ENCODE results near the gene MAP3K1. TPM values are rescaled to one million over a fixed set of nuclear protein-coding genes. Genes with fewer than 3 reads are reported as not detected.

MAP3K1 gene
- total and polyA plus RNA-seq, 4 donors, result 2.4 to 15.4 (median 6.7) TPM

DNA sequence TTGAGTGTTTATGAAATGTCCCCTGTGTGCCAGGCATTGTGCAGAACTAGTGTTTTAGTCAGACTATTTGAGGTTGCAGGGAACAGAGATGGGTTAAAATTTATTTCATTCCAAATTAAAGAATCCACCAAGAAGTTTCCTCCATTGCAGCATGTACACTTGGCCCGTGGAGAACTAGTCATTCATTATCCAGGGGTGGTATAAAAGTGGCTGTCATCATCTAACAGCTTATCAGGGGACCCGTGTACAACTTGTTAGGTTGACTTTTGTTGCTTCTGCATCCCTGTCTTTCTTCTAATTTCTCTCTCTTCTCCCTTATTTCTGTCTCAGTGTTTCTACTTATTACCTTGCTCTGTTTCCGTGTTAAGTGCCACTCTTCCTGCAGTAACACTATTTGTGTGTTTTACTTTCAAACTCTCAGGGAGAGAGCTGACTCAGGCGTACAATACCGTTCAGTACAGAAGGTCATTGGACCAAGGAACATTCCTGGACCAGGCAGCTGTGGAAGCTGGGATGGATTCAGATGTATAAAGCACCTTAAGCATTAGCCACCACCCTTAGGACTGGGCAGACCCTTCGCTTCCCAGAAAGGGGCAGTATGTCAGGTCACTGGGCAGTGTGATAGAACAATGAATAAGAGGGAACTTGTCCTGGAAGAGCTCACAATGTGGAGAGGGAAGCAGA is 36.1 kb downstream of the MAP3K1 start (continued):
- TF ChIP-seq, protein P1, sequence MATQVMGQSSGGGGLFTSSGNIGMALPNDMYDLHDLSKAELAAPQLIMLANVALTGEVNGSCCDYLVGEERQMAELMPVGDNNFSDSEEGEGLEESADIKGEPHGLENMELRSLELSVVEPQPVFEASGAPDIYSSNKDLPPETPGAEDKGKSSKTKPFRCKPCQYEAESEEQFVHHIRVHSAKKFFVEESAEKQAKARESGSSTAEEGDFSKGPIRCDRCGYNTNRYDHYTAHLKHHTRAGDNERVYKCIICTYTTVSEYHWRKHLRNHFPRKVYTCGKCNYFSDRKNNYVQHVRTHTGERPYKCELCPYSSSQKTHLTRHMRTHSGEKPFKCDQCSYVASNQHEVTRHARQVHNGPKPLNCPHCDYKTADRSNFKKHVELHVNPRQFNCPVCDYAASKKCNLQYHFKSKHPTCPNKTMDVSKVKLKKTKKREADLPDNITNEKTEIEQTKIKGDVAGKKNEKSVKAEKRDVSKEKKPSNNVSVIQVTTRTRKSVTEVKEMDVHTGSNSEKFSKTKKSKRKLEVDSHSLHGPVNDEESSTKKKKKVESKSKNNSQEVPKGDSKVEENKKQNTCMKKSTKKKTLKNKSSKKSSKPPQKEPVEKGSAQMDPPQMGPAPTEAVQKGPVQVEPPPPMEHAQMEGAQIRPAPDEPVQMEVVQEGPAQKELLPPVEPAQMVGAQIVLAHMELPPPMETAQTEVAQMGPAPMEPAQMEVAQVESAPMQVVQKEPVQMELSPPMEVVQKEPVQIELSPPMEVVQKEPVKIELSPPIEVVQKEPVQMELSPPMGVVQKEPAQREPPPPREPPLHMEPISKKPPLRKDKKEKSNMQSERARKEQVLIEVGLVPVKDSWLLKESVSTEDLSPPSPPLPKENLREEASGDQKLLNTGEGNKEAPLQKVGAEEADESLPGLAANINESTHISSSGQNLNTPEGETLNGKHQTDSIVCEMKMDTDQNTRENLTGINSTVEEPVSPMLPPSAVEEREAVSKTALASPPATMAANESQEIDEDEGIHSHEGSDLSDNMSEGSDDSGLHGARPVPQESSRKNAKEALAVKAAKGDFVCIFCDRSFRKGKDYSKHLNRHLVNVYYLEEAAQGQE (IDR thresholded peaks at IDR 0.05), result no peak
- no peak for TF ChIP-seq TAF1 (conservative IDR thresholded peaks at IDR 0.05)
- no peak for TF ChIP-seq EGR1 (IDR thresholded peaks at IDR 0.05; ENCODE audit: low read depth in 2 of 2)
- TF ChIP-seq HNF4A (conservative IDR thresholded peaks at IDR 0.05), result peak in 1 of 2 donors; percentile 36

GRCh38 chr5:56852228-56853000 is 37.1 kb downstream of the MAP3K1 start:
- 70% methylated on average over 3 of the region's 3 CpGs for WGBS
- Histone ChIP-seq H3K36me3 (ENCODE audit: control insufficient read depth in 4 of 4, insufficient read depth in 3 of 4, low read depth in 1 of 4, low read length in 3 of 4) (no peaks in the 10 kb centered on the region), H3K27me3 (ENCODE audit: control insufficient read depth in 4 of 4, insufficient read depth in 4 of 4, low read length in 3 of 4) (no peaks in the 10 kb centered on the region), H3K4me3 (ENCODE audit: low read depth in 1 of 3, low read length in 3 of 3) (no peak overlapping the region), H3K4me1 (ENCODE audit: control insufficient read depth in 4 of 4, insufficient read depth in 4 of 4, low read length in 3 of 4) (peaks cover 10 to 32% (median 17%) of the 10 kb centered on the region in 4 donors), H3K9me3 (ENCODE audit: control insufficient read depth in 4 of 4, low read length in 3 of 4) (no peaks in the 10 kb centered on the region), H3K27ac (ENCODE audit: low read depth in 1 of 2, low read length in 2 of 2) (peak overlapping the region in 1 of 2 donors; percentile 56), H3K9ac (ENCODE audit: low read depth in 1 of 2, low read length in 2 of 2) (no peak overlapping the region)
- no peak for DNase-seq (ENCODE audit: low spot score)
- no peak for TF ChIP-seq FOXA1 (IDR thresholded peaks at IDR 0.05)
- no peak for TF ChIP-seq HNF4G (IDR thresholded peaks at IDR 0.05)
- TF ChIP-seq, protein P2, sequence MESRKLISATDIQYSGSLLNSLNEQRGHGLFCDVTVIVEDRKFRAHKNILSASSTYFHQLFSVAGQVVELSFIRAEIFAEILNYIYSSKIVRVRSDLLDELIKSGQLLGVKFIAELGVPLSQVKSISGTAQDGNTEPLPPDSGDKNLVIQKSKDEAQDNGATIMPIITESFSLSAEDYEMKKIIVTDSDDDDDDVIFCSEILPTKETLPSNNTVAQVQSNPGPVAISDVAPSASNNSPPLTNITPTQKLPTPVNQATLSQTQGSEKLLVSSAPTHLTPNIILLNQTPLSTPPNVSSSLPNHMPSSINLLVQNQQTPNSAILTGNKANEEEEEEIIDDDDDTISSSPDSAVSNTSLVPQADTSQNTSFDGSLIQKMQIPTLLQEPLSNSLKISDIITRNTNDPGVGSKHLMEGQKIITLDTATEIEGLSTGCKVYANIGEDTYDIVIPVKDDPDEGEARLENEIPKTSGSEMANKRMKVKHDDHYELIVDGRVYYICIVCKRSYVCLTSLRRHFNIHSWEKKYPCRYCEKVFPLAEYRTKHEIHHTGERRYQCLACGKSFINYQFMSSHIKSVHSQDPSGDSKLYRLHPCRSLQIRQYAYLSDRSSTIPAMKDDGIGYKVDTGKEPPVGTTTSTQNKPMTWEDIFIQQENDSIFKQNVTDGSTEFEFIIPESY (IDR thresholded peaks at IDR 0.05), result no peak

- 88% methylated on average over 4 of the region's 4 CpGs for WGBS
- H3K36me3 ChIP-seq (ENCODE audit: control insufficient read depth in 4 of 4, insufficient read depth in 3 of 4, low read depth in 1 of 4, low read length in 3 of 4), result no peaks in the 10 kb centered on the region
- no peak overlapping the region for H3K4me3 ChIP-seq (ENCODE audit: low read depth in 1 of 3, low read length in 3 of 3)
- no peaks in the 10 kb centered on the region for H3K9me3 ChIP-seq (ENCODE audit: control insufficient read depth in 4 of 4, low read length in 3 of 4)
- no peaks in the 10 kb centered on the region for H3K27me3 ChIP-seq (ENCODE audit: control insufficient read depth in 4 of 4, insufficient read depth in 4 of 4, low read length in 3 of 4)
- H3K27ac ChIP-seq (ENCODE audit: low read depth in 1 of 2, low read length in 2 of 2), result no peak overlapping the region
- H3K9ac ChIP-seq (ENCODE audit: low read depth in 1 of 2, low read length in 2 of 2), result no peak overlapping the region
- peaks cover 8 to 44% (median 22%) of the 10 kb centered on the region in 4 donors for H3K4me1 ChIP-seq (ENCODE audit: control insufficient read depth in 4 of 4, insufficient read depth in 4 of 4, low read length in 3 of 4)
- DNase-seq (ENCODE audit: low spot score), result no peak
- TF ChIP-seq TAF1 (conservative IDR thresholded peaks at IDR 0.05) (no peak), SP1 (IDR thresholded peaks at IDR 0.05) (no peak), HNF4G (IDR thresholded peaks at IDR 0.05) (no peak), NR2F2 (IDR thresholded peaks at IDR 0.05) (no peak), HNF4A (conservative IDR thresholded peaks at IDR 0.05) (no peak), ATF3 (IDR thresholded peaks at IDR 0.05) (no peak), EGR1 (IDR thresholded peaks at IDR 0.05; ENCODE audit: low read depth in 2 of 2) (no peak), JUND (IDR thresholded peaks at IDR 0.05) (no peak), RXRA (IDR thresholded peaks at IDR 0.05) (no peak), FOXA2 (IDR thresholded peaks at IDR 0.05) (no peak), RAD21 (IDR thresholded peaks at IDR 0.05) (no peak)
- TF ChIP-seq, protein P3, sequence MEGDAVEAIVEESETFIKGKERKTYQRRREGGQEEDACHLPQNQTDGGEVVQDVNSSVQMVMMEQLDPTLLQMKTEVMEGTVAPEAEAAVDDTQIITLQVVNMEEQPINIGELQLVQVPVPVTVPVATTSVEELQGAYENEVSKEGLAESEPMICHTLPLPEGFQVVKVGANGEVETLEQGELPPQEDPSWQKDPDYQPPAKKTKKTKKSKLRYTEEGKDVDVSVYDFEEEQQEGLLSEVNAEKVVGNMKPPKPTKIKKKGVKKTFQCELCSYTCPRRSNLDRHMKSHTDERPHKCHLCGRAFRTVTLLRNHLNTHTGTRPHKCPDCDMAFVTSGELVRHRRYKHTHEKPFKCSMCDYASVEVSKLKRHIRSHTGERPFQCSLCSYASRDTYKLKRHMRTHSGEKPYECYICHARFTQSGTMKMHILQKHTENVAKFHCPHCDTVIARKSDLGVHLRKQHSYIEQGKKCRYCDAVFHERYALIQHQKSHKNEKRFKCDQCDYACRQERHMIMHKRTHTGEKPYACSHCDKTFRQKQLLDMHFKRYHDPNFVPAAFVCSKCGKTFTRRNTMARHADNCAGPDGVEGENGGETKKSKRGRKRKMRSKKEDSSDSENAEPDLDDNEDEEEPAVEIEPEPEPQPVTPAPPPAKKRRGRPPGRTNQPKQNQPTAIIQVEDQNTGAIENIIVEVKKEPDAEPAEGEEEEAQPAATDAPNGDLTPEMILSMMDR (IDR thresholded peaks at IDR 0.05; ENCODE audit: low read depth, low read length, missing input control), result no peak
- TF ChIP-seq, protein P2 (IDR thresholded peaks at IDR 0.05), result no peak
Measured at GRCh38 chr5:56853698-56854097, 38.3 kb downstream of the MAP3K1 start.
